GM18951 (cell line): ENCODE measurements around the gene POU3F1.
A peak's percentile ranks its signal among the peaks of the same experiment; 100 is the strongest.

Experiments used
- POLR2A ChIP-seq: IDR thresholded peaks from 4 replicates; pipeline ENCODE4 v1.6.1; 2011; ENCODE audit warnings: mild to moderate bottlenecking; ENCODE audit not compliant: insufficient read length, insufficient read depth; ENCODE audit errors: extremely low read depth
- in situ Hi-C: fragments of 300-500 bp; cut with MboI; formaldehyde crosslinking; loops from one replicate; pipeline ENCODE4 v1.12.0; 2022; ENCODE audit warnings: low sequenced_read_pairs, mixed read lengths, inconsistent platforms; ENCODE audit not compliant: unreplicated experiment

Gene POU3F1

DNA sequence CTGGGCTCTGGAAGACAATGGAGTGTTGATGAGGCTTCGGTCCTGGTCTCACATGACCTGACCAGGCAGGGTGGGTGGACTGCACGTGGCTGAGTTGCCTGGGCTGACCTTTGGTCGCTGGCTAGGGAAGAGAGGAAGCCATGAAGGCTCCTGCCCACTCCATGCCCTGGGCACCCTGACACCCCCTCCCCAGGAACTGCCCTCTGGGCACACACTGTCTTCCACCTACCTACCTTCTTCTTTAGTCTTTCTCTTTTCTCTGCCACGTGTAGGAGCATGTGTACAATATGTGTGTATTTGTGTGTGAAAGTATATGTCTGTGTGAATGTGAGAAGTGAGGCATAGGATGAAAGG is 15.1 kb downstream of the POU3F1 start:
- in situ Hi-C loops: loop anchor here (25.0 kb wide), 1 partner anchor 556 kb away; no protein-coding TSS in a partner anchor
- TF ChIP-seq POLR2A: no peak

DNA sequence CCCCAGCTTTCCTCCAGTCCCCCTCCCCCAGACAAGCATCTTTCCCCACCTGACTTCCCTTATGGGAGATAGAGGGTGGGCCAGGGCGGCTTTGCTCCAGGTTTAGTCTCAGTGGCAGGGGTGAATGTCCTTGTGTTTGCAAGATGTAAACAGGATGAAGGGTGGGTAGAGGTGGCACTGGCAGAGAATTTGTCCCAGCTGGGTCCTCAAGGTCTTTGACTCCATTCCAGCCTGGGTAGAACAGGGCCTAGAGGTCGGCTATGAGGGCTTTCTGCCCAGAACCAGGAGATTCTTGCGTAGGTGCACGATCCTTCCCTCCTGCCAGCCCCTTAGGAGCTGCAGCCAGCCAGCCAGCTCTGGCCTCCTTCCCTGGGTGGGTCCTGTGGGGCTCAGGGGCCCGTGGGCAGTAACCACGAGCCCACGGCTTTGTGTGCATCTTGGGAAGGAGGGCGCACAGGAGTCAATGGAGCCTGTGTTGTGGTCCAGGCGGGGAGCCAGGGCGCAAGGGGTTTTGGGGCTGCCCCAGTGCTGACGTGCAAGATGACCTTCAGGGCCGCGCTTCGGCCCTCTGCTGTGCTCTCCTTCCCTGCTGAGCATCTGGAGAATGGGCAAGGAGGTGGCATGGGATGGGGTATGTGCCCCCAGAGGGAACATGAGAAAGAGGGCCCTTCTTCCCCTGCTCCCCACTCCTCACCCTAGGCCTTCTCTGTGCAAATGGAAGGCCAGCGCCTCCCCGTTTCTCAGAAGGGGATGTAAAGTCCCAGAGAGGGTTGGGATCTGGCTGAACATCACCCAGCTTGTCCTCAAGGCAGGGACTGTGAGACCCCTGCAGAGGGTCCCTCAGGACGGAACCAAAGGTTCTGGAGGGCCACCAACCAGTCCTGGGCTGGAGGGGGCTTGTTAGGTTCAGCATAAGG is 15.7 kb downstream of the POU3F1 start:
- in situ Hi-C loops: loop anchor here (25.0 kb wide), 1 partner anchor 556 kb away; no protein-coding TSS in a partner anchor
- TF ChIP-seq POLR2A: no peak

DNA sequence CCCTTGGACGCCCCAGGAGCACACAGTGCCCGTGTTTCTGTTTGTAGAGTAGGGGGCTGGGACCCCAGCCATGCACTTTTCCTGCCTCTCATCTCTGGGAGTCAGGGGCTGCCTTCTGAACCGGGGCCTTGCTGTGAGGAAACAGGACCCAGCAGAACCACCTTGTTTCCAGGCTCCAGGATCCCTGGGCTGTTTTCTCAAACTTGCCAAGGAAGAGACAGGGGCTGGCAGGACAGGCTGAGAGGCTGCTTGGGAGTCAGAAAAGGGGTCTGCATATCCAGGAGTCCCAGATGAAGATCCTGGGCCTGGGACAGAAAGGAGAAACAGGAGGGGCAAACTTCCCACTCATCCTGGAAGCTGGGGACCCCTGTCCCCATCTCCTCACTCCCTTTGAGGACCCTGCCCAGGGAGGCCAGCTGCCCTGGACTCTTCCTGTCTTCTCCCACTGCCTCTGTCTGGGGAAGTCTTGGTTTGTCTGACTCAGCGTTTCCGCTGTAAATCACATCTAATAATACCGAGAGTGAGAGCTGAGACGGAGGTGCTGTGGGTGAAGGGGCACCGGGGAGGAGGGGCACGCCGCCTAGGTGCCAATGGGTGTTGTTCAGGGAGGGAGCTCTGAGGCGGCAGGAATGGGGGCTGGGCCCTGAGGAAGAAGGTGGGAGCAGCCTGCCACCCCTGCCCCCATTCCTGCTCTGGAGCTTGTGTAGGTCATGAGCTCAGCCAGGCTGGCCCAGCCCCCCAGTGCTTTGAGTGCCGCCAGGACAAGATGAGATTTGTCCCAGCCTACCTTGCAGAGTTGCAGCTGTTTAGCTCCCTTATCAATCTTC is 16.7 kb downstream of the POU3F1 start:
- in situ Hi-C loops: loop anchor here (10.0 to 25.0 kb wide), 2 partner anchors 557 to 785 kb away; no protein-coding TSS in a partner anchor
- TF ChIP-seq POLR2A: peak; percentile 33

DNA sequence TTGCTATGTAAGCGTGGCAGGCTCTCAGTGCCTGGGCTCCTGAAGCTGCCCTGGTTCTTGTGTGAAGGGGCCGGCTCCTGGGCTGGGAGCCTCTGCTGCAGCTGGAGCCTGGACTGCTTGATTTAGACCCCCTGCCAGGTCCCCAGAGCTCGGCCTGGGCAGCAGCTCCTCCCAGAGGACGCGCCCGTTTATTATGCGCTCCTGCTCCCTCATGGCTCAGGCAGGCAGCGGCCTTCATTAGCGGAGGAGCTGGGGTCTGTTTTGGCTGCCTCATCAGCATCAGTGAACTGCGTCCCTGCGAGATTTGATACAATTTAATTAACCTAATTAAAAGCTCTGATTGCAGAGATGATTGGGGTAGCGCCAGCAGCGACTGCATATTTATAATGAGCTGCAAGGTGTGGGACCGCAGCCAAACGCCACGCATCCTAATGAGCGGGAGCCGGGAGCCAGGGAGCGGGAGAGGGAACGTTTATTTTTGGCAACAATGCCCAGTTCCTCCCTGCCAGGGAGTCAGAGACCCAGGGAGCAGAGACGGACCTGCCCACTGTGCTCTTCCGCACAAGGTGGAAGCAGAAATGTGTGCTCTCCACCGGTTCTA is 17.4 kb downstream of the POU3F1 start:
- no peak for TF ChIP-seq POLR2A
- in situ Hi-C loops: loop anchor here (10.0 to 25.0 kb wide), 2 partner anchors 558 to 786 kb away; no protein-coding TSS in a partner anchor

DNA sequence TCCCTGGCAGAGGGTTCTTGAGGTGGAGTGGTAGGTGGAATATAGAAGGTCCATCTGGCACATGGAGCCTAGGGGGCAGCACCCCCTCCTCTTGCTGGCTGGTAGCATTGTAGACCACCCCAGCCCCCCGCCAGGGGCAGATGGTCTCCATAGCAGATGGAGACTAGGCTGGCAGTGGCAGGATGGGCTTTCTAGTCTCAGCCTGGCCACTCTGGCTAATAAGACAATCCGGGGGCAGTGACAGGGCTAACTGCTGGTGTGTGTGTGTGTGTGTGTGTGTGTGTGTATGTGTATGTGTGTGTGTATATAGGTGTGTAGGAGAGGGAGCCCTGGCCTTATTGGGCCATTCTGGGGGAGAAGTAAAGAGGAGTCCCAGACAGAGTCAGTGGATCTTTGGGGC is 17.9 kb downstream of the POU3F1 start:
- TF ChIP-seq POLR2A: no peak

DNA sequence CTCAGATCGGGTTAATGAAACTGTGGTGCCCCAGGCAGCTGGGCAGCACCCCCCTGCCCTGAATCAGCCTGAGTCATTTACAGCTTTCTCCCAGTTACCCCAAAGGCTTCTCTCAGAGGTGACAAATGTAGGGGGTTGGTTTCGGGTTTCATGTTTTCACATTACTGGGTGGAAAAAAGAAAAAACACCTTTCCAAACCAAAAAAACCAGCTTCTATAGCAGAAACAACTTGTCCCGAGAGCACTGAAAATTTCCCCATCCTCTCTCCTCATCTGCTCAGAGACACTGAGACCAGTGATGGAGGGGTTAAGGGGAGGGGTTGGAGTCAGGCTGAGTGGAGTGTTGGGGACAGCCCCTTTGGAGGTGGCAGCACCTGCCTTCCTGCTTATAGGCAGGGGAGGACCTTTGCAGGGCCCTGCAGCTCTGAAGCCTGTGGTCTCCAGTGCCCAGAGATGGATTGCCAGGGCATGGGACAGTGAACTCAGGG is 18.4 kb downstream of the POU3F1 start:
- in situ Hi-C loops: loop anchor here (10.0 to 25.0 kb wide), 2 partner anchors 559 to 787 kb away; no protein-coding TSS in a partner anchor
- no peak for TF ChIP-seq POLR2A

More for the DNA sequence above, 17.9 kb downstream of the POU3F1 start:
- in situ Hi-C loops: loop anchor here (10.0 to 25.0 kb wide), 2 partner anchors 559 to 786 kb away; no protein-coding TSS in a partner anchor

DNA sequence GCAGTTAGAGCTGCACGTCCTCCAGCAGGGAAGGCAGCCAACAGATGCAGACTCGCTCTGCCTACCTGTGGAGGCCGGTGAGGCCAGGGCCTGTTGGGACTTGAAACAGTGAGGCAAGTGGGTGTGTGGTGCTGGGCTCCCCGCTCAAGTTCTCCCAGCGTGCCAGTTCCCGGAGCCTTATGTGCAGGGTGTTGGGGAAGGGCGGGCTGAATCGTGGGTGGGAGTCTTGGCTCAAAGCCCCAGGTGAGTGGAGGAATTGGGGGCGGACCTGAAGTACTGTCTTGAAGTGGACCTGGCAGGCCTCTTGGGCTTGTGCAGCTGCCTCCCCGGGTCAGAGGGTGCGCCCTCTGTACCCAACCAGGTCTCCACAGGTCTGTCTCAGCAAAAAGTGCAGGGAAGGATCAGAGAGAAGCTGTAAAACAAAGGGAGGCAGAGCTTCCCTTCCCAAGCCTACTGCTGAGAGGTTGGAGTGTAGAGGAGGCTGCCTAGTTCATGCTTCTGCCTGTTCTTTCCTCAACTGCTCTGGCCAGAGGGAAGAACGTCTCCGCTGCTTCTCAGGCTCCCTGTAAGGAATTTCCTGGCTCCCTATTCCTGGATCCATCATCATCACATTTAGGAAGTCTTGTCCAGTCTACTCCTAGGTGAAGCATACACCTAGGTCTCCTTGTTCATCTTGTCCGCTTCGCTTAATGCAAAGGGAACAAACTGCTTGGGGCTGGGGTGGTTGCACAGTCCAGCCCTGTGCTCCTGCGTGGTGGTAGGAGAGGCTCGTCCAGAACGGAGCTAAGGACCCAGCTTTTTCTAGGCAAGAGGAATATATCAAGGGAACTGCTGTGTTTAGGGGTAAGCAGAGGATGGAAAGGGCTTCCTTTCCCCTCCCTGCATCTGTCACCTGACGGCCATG is 19.1 kb downstream of the POU3F1 start:
- in situ Hi-C loops: loop anchor here (10.0 to 25.0 kb wide), 2 partner anchors 560 to 787 kb away; no protein-coding TSS in a partner anchor
- TF ChIP-seq POLR2A: no peak

DNA sequence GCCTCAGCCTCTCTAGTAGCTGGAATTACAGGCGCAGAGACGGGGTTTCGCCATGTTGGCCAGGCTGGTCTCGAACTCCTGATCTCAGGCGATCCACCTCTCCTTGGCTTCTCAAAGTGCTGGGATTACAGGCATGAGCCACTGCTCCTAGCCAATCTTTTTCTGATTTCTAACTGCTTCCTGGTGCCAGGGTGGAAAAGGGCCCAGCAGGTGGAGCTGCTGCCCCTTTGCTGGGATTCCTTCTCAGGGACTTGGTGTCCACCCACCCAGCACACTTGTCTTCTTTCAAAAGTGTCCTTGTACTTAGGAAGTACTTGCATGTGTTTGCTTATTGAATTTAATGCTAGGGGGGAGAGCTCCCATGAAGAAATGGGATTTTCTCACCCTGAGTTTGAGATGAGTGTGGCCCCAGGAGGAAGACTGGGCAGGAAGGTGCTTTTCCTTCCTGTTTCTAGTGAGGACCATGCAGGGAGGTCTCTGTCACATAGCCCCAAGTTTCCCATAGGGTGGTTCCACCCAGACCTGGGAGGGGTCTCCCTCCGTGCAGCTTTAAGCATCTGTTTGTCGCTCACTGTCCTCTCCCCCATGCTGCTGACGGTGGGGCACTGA is 19.9 kb downstream of the POU3F1 start:
- in situ Hi-C loops: loop anchor here (10.0 to 25.0 kb wide), 2 partner anchors 561 to 788 kb away; no protein-coding TSS in a partner anchor
- TF ChIP-seq POLR2A: no peak

DNA sequence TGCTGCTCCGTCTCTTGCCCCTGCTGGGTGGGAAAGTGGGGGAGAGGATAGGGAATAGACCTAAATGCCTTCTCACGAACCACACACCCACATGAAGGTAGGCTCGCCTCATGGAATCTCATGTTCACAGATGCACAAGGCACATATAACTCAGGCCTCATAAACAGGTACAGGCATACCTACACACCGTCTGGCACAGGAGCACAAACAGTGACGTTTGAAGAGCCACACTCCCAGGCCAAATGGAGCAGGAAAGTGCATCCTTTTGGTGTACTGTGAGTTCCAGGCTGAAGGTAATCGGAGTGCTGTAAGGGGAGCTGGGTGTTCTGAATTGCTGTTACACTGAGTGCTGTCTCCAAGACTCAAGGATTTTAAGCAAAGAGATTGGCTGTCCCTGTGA is 20.9 kb downstream of the POU3F1 start:
- no peak for TF ChIP-seq POLR2A

DNA sequence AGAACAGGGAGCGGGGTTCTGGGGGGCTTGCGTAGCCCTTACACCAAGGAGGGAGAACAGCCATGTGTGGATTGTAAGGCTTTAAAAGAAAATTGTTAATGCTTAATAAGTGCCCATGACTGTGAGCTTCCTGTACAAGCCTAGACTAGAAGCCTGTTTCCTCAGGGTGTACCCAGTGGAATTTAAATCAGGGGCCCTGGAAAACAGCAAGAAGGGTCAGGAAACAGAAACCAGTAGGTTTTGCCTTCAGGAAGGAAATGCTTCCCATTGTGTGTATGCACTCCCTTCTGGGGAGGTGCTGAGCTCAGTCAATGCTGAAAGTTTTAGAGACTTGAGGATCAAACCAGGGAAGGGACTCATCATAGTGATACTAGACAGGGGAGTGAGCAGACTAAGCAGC is 21.4 kb downstream of the POU3F1 start:
- no peak for TF ChIP-seq POLR2A
- in situ Hi-C loops: loop anchor here (10.0 to 25.0 kb wide), 2 partner anchors 562 to 790 kb away; no protein-coding TSS in a partner anchor

More for the DNA sequence above, 20.9 kb downstream of the POU3F1 start:
- in situ Hi-C loops: loop anchor here (10.0 to 25.0 kb wide), 2 partner anchors 562 to 789 kb away; no protein-coding TSS in a partner anchor

DNA sequence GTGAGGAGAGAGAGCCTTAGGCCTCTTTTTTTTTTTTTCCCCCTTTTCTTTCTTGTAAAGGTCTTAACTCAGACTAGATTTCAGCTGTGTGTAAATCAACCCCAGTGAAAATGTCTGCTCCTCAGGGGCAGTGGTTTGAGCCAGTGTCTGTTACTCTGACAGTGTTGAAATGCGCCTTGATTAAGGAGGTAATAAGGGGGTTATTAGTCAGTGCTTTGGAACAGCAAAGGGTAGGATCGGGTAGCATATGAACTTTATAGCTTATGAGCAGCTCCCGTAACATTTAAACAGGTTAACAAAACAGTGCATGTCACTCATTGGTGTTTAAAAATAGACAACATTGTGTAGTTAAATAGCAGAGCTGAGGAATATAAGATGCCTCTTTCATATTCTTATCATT is 23.8 kb downstream of the POU3F1 start:
- in situ Hi-C loops: loop anchor here (10.0 kb wide), 1 partner anchor 792 kb away; no protein-coding TSS in a partner anchor
- no peak for TF ChIP-seq POLR2A
